ENCODE data around the gene ALDH3B2.

Gene ALDH3B2

DNA sequence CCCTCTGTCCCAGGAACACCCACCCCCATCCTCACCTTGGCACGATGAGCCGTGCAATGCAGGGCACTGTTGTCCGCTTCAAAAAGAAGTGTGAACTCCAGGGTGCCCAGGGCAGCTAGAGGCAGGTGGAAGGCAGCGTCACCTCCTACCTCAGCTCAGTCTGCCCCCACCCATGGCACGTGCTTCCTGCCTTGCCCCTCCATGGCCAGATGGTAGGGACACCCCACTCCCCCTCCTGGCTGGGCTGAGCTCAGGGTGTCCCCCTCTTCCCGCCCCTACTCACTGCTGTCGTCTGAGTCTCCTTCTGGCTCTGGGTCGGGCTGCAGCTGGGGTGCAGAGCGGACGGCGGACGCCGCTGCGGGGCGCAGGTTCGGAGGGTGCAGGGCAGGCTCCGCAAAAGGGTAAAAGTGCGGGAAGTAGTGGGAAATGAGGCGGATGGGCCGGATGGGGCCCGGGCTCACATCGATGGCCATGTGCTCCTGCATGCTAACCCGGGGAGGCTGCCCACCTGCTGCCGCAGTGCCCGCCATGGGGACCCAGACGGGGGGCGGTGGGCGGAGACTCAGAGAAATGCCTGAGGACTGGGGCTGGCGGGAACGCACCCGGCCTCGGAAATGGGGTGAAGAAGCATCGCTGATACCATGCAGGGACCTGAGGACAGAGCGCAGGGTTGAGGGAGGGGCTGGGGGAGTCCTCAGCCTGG is 58.5 kb downstream of the ALDH3B2 start:
- no peak for DNase-seq (ENCODE audit: low read depth in 2 of 3, low spot score in 2 of 3)

DNA sequence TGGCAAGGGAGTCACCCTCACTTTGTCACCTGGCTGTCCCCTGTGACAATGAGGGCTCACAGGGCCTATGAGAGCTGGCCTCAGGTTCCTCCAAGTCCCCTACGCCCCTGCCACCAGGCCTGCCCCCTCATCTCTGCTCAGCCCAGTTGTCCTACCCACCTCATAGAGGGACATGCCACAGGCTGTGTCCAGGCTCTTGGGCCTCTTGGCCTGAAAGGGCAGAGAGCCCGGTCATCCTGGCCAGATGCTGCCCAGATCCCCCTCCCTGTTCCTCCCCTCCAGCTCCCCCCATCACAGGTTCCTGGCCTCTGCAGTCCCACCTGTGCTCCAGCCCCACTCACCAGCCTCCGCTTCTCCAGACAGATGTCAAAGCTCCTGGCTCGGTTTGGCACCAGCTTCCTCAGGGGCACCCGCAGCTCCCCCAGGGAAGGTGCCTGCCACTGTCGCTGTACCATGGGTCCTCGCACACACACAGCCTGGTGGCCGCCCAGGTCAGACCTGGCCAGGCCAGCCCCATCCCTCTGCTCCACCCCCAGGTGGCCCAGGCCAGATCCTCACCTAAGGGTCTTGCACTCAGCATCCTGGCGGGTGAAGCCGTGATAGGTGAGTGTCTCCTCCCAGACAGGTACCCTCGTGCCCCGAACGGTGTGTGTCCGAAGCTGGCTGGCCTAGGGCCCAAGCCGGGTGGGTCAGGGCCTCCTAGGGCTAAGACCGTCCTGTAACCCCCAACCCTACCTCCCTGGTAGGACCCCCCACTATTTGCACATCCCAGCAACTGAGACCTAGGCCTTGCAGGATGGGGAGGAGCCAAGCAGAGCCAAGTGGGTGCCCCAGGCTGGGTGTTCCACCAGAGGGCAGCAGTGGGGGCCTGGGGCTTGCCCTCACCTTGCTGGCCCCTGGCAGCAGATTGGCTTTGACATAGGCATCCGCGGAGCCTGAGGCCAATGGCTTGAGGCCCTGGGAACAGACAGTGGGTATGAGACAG is 59.4 kb downstream of the ALDH3B2 start:
- peak in 1 of 3 experiments; percentile 48 for DNase-seq (ENCODE audit: low read depth in 2 of 3, low spot score in 2 of 3)

DNA sequence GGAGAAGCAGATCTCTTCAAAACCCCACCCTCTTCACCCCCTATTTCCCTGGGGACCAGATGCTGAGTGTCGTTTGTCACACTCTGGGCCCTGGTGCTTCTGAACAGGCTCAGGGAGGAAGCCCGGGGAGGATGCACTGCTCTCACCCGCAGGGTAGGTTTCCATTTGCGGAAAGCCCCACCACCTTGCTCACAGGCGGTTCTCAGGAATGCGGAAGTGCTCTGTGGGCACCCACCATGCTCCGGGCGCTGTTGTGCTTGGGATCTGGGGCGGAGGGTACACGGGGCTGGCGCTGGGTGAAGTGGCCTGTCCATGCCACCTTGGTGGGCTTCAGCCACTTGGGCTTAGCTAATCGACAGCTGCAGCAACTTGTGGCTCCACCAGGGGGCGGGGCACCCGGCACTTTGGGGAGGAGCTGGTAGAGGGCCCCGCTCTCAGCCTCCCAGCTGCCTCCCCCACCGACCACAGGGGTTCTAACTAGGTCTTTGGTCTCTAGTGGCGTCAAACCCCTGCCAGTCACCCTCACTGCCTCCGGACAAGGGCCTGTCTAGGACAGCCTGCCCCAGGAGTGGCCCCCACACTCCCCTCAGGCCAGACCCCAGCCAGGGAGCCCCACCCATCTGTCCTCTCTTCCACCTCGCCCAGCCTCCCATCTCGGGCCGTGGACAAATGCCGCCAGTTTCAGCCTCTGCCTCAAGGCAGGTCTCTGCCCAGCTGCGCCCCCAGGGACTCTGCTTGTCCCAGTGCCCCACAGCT is 60.3 kb downstream of the ALDH3B2 start:
- peak; percentile 61 to 75 (median 74) for DNase-seq (ENCODE audit: low read depth in 2 of 3, low spot score in 2 of 3)

DNA sequence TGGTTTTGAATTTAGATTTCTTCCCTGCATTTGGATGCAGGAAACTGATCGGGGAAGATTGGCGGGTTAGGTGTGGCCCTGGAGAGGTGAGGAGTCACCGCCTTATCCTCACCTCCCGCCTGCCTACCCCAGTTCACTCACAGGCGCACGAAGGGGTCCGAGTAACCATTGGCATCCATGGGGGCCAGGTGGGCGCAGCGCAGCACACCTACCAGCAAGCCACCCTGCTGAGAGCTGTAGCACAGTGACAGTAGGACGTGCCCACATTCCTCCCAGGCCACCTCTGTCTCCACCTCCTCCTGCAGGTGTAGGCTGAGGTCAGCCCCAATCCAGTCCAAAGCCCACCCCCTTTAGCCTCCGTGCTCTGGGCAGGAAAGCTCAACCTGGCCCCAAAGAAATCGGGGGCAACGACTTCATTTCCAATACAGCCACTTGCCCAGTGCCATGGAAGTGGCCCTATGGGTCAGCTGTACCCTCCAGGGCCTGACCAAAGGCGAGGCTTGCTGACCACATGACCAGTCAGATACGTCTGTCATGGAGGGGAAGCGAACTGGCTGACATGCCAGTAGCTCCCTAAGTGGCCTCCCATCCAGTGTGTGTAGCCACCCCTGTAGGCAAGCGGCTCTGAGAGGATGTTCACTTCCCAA is 61.0 kb downstream of the ALDH3B2 start:
- no peak for DNase-seq (ENCODE audit: low read depth in 2 of 3, low spot score in 2 of 3)

DNA sequence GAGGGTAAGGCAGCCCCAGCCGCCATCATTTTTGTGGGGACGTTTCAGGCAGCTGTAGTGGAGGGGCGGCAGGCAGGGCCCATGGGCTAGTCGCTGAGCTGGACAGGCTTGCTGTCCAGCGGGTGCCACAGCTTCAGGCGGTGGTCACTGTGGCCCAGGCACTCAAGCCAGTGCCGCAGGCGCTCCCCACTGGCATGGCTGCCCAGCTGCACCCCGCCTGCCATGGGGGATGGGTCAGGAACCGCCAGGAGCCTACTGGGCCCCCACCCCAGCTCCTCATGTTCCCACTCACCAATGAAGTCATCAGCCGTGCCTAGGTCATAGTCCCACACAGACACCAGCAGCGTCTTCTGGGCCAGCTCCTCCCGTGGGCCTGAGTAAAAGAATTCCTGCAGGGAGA is 61.7 kb downstream of the ALDH3B2 start:
- DNase-seq (ENCODE audit: low read depth in 2 of 3, low spot score in 2 of 3) = no peak

Data from activated CD8-positive, alpha-beta memory T cell treated with anti-CD3 and anti-CD28 coated beads for 48 hours (primary cell).